ENCODE data around the gene ABI3BP. TPM values are rescaled to one million over a fixed set of nuclear protein-coding genes. Genes with fewer than 3 reads are reported as not detected.

The ABI3BP gene
- total RNA-seq (2022; extraction: Qiagen RNA extraction): 1.1 to 2.5 TPM (median 1.2 TPM) in 5 replicates

GRCh38 chr3:100993309-100993708 is at the start of gene ABI3BP:
TSS of gene ABI3BP (minus strand) at chr3:100993421. CDS start at chr3:100993384, 37 bp downstream.

GRCh38 chr3:100708989-100709841 is 284.0 kb downstream of the ABI3BP start, which contains the start of gene TFG:
TSS of gene TFG (plus strand) at chr3:100709494. CDS start at chr3:100713686, 4,192 bp downstream.

